HepG2 (cell line): ENCODE results near the gene EPM2A.

ENCODE experiments used
- EHMT2 ChIP-seq: fragments of 200-600 bp; sonication (generic); IDR thresholded peaks from 2 replicates; pipeline ENCODE4 v1.7.0; 2017; ENCODE audit warnings: antibody characterized with exemption, low read depth, low read length, borderline replicate concordance
- EZH2 ChIP-seq: conservative IDR thresholded peaks from 2 replicates; pipeline ENCODE4 v1.6.1; 2012; ENCODE audit warnings: mild to moderate bottlenecking, low read depth, low read length, moderate library complexity

- TF ChIP-seq EHMT2, result no peak
- TF ChIP-seq EZH2, result no peak
These were observed 20.6 kb downstream of the EPM2A start for GRCh38 chr6:145714731-145715130.
